Measurements from ENCODE around the gene IQSEC1.

IQSEC1 gene

GRCh38 chr3:13042127-13042701, 31.0 kb downstream of the IQSEC1 start:
- no peak for DNase-seq (ENCODE audit: low read depth)
- TF ChIP-seq CTCF (conservative IDR thresholded peaks at IDR 0.05; ENCODE audit: control insufficient read depth, insufficient read depth, low read depth, low read length): no peak
- H3K4me3 ChIP-seq (ENCODE audit: control insufficient read depth, low read depth, low read length): no peak overlapping the region

- TF ChIP-seq CTCF (conservative IDR thresholded peaks at IDR 0.05; ENCODE audit: control insufficient read depth, insufficient read depth, low read depth, low read length): no peak
- DNase-seq (ENCODE audit: low read depth): no peak
- H3K4me3 ChIP-seq (ENCODE audit: control insufficient read depth, low read depth, low read length): no peak overlapping the region
These were observed 32.0 kb downstream of the IQSEC1 start for GRCh38 chr3:13041113-13041776.

GRCh38 chr3:13040361-13041074, 32.7 kb downstream of the IQSEC1 start:
- no peak for DNase-seq (ENCODE audit: low read depth)
- TF ChIP-seq CTCF (conservative IDR thresholded peaks at IDR 0.05; ENCODE audit: control insufficient read depth, insufficient read depth, low read depth, low read length): no peak
- H3K4me3 ChIP-seq (ENCODE audit: control insufficient read depth, low read depth, low read length): no peak overlapping the region

- TF ChIP-seq CTCF (conservative IDR thresholded peaks at IDR 0.05; ENCODE audit: control insufficient read depth, insufficient read depth, low read depth, low read length): no peak
- H3K4me3 ChIP-seq (ENCODE audit: control insufficient read depth, low read depth, low read length): no peak overlapping the region
- DNase-seq (ENCODE audit: low read depth): no peak
These were observed 33.9 kb downstream of the IQSEC1 start for GRCh38 chr3:13039213-13039896.

GRCh38 chr3:13037458-13038117, 35.6 kb downstream of the IQSEC1 start:
- TF ChIP-seq CTCF (conservative IDR thresholded peaks at IDR 0.05; ENCODE audit: control insufficient read depth, insufficient read depth, low read depth, low read length): no peak
- DNase-seq (ENCODE audit: low read depth): no peak
- no peak overlapping the region for H3K4me3 ChIP-seq (ENCODE audit: control insufficient read depth, low read depth, low read length)

GRCh38 chr3:13034861-13035260, 38.4 kb downstream of the IQSEC1 start:
- no peak for DNase-seq (ENCODE audit: low read depth)
- H3K4me3 ChIP-seq (ENCODE audit: control insufficient read depth, low read depth, low read length): no peak overlapping the region
- TF ChIP-seq CTCF (conservative IDR thresholded peaks at IDR 0.05; ENCODE audit: control insufficient read depth, insufficient read depth, low read depth, low read length): no peak

Measured in fibroblast of mammary gland (primary cell).